CD14-positive monocyte (primary cell): ENCODE measurements around the gene SLC4A5. TPM values are rescaled to one million over a fixed set of nuclear protein-coding genes. Genes with fewer than 3 reads are reported as not detected.
"Not testable (repeated sequence)": the region's sequence is repeated elsewhere in the genome, so short reads cannot be mapped to it uniquely, and the experiment has no call there.

Experiments
- DNase-seq, 3 donors: peaks; one replicate each; pipeline ENCODE4 v3.0.0-alpha.2; 2011 to 2022
- H2AFZ ChIP-seq: 2 replicates; pipeline ENCODE4 v1.6.0; 2012; ENCODE audit warnings: mild to moderate bottlenecking, low read depth, low read length, inconsistent platforms; ENCODE audit not compliant: insufficient read depth, poor library complexity, severe bottlenecking
- H3K27ac ChIP-seq, 2 donors: 1 replicate in 1 of 2; 2 replicates in 1 of 2; pipeline ENCODE4 v1.5.1; 2012 to 2013; ENCODE audit warnings: low read length in 2 of 2, control low read depth in 1 of 2, inconsistent platforms in 1 of 2, low read depth in 1 of 2, mild to moderate bottlenecking in 1 of 2
- H3K27me3 ChIP-seq, 2 donors: one replicate each; pipeline versions ENCODE4 v1.6.0 to v1.6.1; 2011 to 2013; ENCODE audit warnings: low read length in 2 of 2; ENCODE audit not compliant: control insufficient read depth in 2 of 2, insufficient read depth in 2 of 2
- H3K36me3 ChIP-seq, 2 donors: replicated peaks in 1 of 2; 1 replicate in 1 of 2; 2 replicates in 1 of 2; pipeline versions ENCODE4 v1.5.1 to v1.6.1; 2012 to 2013; ENCODE audit warnings: low read length in 2 of 2, control low read depth in 1 of 2, inconsistent platforms in 1 of 2, mild to moderate bottlenecking in 1 of 2; ENCODE audit not compliant: insufficient read depth in 2 of 2, control insufficient read depth in 1 of 2
- H3K4me1 ChIP-seq, 2 donors: 1 replicate in 1 of 2; 2 replicates in 1 of 2; pipeline versions ENCODE4 v1.5.1 to v1.6.1; 2012 to 2013; ENCODE audit warnings: low read length in 2 of 2, control low read depth in 1 of 2, inconsistent platforms in 1 of 2, mild to moderate bottlenecking in 1 of 2, moderate library complexity in 1 of 2; ENCODE audit not compliant: insufficient read depth in 2 of 2, control insufficient read depth in 1 of 2
- H3K4me2 ChIP-seq: replicated peaks from 2 replicates; pipeline ENCODE3; 2012; ENCODE audit warnings: low read length, moderate library complexity, mild to moderate bottlenecking; ENCODE audit not compliant: poor library complexity, severe bottlenecking; ENCODE audit errors: extremely low read depth
- H3K4me3 ChIP-seq, 3 experiments: fragments of 200-600 bp in 1 of 3; sonication (generic) in 1 of 3; replicated peaks in 1 of 3; 1 replicate in 2 of 3; 2 replicates in 1 of 3; pipeline ENCODE4 v1.5.1; 2011 to 2013; ENCODE audit warnings: low read length in 3 of 3, mild to moderate bottlenecking in 3 of 3, control low read depth in 2 of 3, low read depth in 2 of 3, inconsistent platforms in 1 of 3, moderate library complexity in 1 of 3
- H3K79me2 ChIP-seq: 2 replicates; pipeline ENCODE4 v1.6.0; 2012; ENCODE audit warnings: mild to moderate bottlenecking, control low read depth, inconsistent platforms, low read length, moderate library complexity; ENCODE audit not compliant: insufficient read depth
- H3K9ac ChIP-seq: 2 replicates; pipeline ENCODE4 v1.6.0; 2017; ENCODE audit warnings: low read length, mild to moderate bottlenecking; ENCODE audit not compliant: insufficient read depth, poor library complexity, severe bottlenecking
- H3K9me3 ChIP-seq, 2 donors: replicated peaks in 1 of 2; 1 replicate in 1 of 2; 2 replicates in 1 of 2; pipeline versions ENCODE4 v1.5.1 to v1.6.1; 2012 to 2013; ENCODE audit warnings: low read length in 2 of 2, control low read depth in 1 of 2; ENCODE audit not compliant: control insufficient read depth in 1 of 2, insufficient read depth in 1 of 2
- H4K20me1 ChIP-seq: 2 replicates; pipeline ENCODE4 v1.6.0; 2012; ENCODE audit warnings: mild to moderate bottlenecking, low read length, control low read depth, moderate library complexity; ENCODE audit not compliant: insufficient read depth
- H3K27ac Mint-ChIP-seq, 7 donors: one replicate each; pipeline ENCODE4 v1.8.0; 2020; ENCODE audit warnings: mild to moderate bottlenecking in 7 of 7, mixed read lengths in 7 of 7, moderate library complexity in 6 of 7, inconsistent platforms in 2 of 7
- H3K27me3 Mint-ChIP-seq, 3 donors: one replicate each; pipeline ENCODE4 v1.8.0; 2021 to 2022; ENCODE audit warnings: low read depth in 3 of 3, mild to moderate bottlenecking in 3 of 3, mixed read lengths in 3 of 3, moderate library complexity in 3 of 3, inconsistent platforms in 1 of 3
- H3K36me3 Mint-ChIP-seq, 2 donors: one replicate each; pipeline ENCODE4 v1.8.0; 2020; ENCODE audit warnings: mixed read lengths in 2 of 2, inconsistent platforms in 1 of 2, mild to moderate bottlenecking in 1 of 2
- H3K4me1 Mint-ChIP-seq: one replicate; pipeline ENCODE4 v1.8.0; 2020; ENCODE audit warnings: mild to moderate bottlenecking, mixed read lengths
- H3K4me3 Mint-ChIP-seq, 2 donors: one replicate each; pipeline ENCODE4 v1.8.0; 2020; ENCODE audit warnings: mild to moderate bottlenecking in 2 of 2, mixed read lengths in 2 of 2, moderate library complexity in 1 of 2
- H3K9me3 Mint-ChIP-seq, 7 donors: one replicate each; pipeline ENCODE4 v1.8.0; 2020 to 2022; ENCODE audit warnings: mixed read lengths in 7 of 7, mild to moderate bottlenecking in 6 of 7, moderate library complexity in 6 of 7, inconsistent platforms in 2 of 7
- CTCF ChIP-seq: fragments of 200-600 bp; IDR thresholded peaks from one replicate; pipeline ENCODE4 v1.8.0; 2022; ENCODE audit warnings: antibody characterized with exemption, mild to moderate bottlenecking
- WGBS: methylation state at CpG from one replicate; pipeline ENCODE4 v1.1.5; 2013; ENCODE audit warnings: missing lambda C conversion rate; ENCODE audit not compliant: insufficient coverage; 5-methylcytosine and 5-hydroxymethylcytosine counted together
- intact Hi-C, 2 donors: fragments of 100-400 bp; cut with micrococcal nuclease; formaldehyde crosslinking; loops; one replicate each; pipeline versions ENCODE4 v1.15.0 to v1.15.1; 2023
- polyA plus RNA-seq, 3 donors: library from polyadenylated mRNA; depleted of rRNA in 1 of 3; unstranded in 2 of 3; stranded (reverse) in 1 of 3; fragments of 300-500 nt in 2 of 3; fragments of >200 nt in 1 of 3; fragmentation: Illumina TruSeq in 2 of 3; gene quantifications; 1 replicate in 2 of 3; 2 replicates in 1 of 3; pipeline ENCODE4 v1.2.3, GENCODE V29; 2012 to 2021

SLC4A5 gene
- polyA plus RNA-seq, 3 donors, result 0.10 to 1.1 TPM; not detected in 1

GRCh38 chr2:74233648-74234047 is 109.6 kb downstream of the SLC4A5 start:
- Mint-ChIP-seq H3K4me3 (no peak overlapping the region), H3K27me3 (peaks cover 1 to 5% (median 2%) of the 10 kb centered on the region in 3 donors), H3K27ac (no peak overlapping the region), H3K9me3 (peaks cover 0 to 2% (median 0%) of the 10 kb centered on the region in 7 donors), H3K36me3 (no peaks in the 10 kb centered on the region), H3K4me1 (peaks cover 1% of the 10 kb centered on the region)
- no peak overlapping the region for H3K9ac ChIP-seq
- no peak overlapping the region for H3K4me2 ChIP-seq
- no peak overlapping the region for H2AFZ ChIP-seq
- H3K4me1 ChIP-seq, result no peaks in the 10 kb centered on the region
- H3K4me3 ChIP-seq, result no peak overlapping the region
- intact Hi-C loops, result no loop called here
- H3K27ac ChIP-seq, result no peak overlapping the region
- DNase-seq, result no peak
- H3K79me2 ChIP-seq, result no peaks in the 10 kb centered on the region
- no peaks in the 10 kb centered on the region for H3K27me3 ChIP-seq
- H4K20me1 ChIP-seq, result no peaks in the 10 kb centered on the region
- no peak for TF ChIP-seq CTCF
- H3K9me3 ChIP-seq, result no peaks in the 10 kb centered on the region
- H3K36me3 ChIP-seq, result no peaks in the 10 kb centered on the region

GRCh38 chr2:74232426-74232825 is 110.8 kb downstream of the SLC4A5 start:
- no peak overlapping the region for H3K9ac ChIP-seq
- Mint-ChIP-seq H3K4me1 (peaks cover 1% of the 10 kb centered on the region), H3K4me3 (no peak overlapping the region), H3K9me3 (peaks cover 0 to 2% (median 0%) of the 10 kb centered on the region in 7 donors), H3K27ac (peak overlapping the region in 1 of 7 donors; percentile 72), H3K27me3 (peaks cover 0 to 5% (median 3%) of the 10 kb centered on the region in 3 donors), H3K36me3 (no peaks in the 10 kb centered on the region)
- H3K79me2 ChIP-seq, result no peaks in the 10 kb centered on the region
- intact Hi-C loops, result no loop called here
- no peaks in the 10 kb centered on the region for H4K20me1 ChIP-seq
- H3K4me3 ChIP-seq, result no peak overlapping the region
- TF ChIP-seq CTCF, result no peak
- H3K9me3 ChIP-seq, result no peaks in the 10 kb centered on the region
- no peak for DNase-seq
- WGBS, result 98% methylated on average over 5 of the region's 6 CpGs
- no peak overlapping the region for H2AFZ ChIP-seq
- H3K4me1 ChIP-seq, result no peaks in the 10 kb centered on the region
- no peak overlapping the region for H3K27ac ChIP-seq
- no peaks in the 10 kb centered on the region for H3K36me3 ChIP-seq
- no peak overlapping the region for H3K4me2 ChIP-seq
- no peaks in the 10 kb centered on the region for H3K27me3 ChIP-seq

GRCh38 chr2:74229865-74230264 is 113.4 kb downstream of the SLC4A5 start:
- H3K27ac ChIP-seq, H3K27me3 Mint-ChIP-seq, H3K9ac ChIP-seq, H3K4me3 Mint-ChIP-seq, H2AFZ ChIP-seq, H3K27ac Mint-ChIP-seq, DNase-seq, H3K36me3 ChIP-seq, H3K4me2 ChIP-seq, H3K4me1 ChIP-seq, H4K20me1 ChIP-seq, H3K4me1 Mint-ChIP-seq, H3K4me3 ChIP-seq, H3K27me3 ChIP-seq, H3K79me2 ChIP-seq, H3K9me3 Mint-ChIP-seq, intact Hi-C loops, H3K36me3 Mint-ChIP-seq, H3K9me3 ChIP-seq: not testable (repeated sequence)
- 96% methylated on average over 5 of the region's 5 CpGs for WGBS
